HCT116 (cell line): ENCODE data around the gene PISD.

ENCODE experiments used
- JUND ChIP-seq: IDR thresholded peaks from 2 replicates; pipeline ENCODE4 v1.6.1; 2012
- POLR2A ChIP-seq: IDR thresholded peaks from 2 replicates; pipeline ENCODE4 v1.7.0; 2011; ENCODE audit warnings: borderline replicate concordance; ENCODE audit not compliant: insufficient read depth, insufficient read length; ENCODE audit errors: extremely low read depth
- POLR2AphosphoS5 ChIP-seq: IDR thresholded peaks from 2 replicates; pipeline ENCODE4 v1.6.1; 2011; ENCODE audit warnings: mild to moderate bottlenecking, low read depth, low read length, moderate library complexity
- RAD21 ChIP-seq: IDR thresholded peaks from 2 replicates; pipeline ENCODE4 v1.6.1; 2012; ENCODE audit warnings: low read depth, mild to moderate bottlenecking
- SIN3A ChIP-seq: IDR thresholded peaks from 2 replicates; pipeline ENCODE4 v1.6.1; 2012; ENCODE audit warnings: low read depth
- ZFX ChIP-seq: fragments of 450-650 bp; IDR thresholded peaks from 2 replicates; pipeline ENCODE4 v1.6.1; 2017
- ZNF274 ChIP-seq: fragments of 200-500 bp; sonication (Bioruptor generic); IDR thresholded peaks from 2 replicates; pipeline ENCODE4 v1.6.1; 2014; ENCODE audit warnings: mild to moderate bottlenecking, low read depth, low read length, inconsistent platforms
- TF ChIP-seq, protein P1 (sequence below), 3 experiments: fragments of 200-600 bp in 1 of 3; sonication (generic) in 1 of 3; IDR thresholded peaks in 2 of 3; conservative IDR thresholded peaks in 1 of 3; 2 replicates each; pipeline ENCODE4 v1.5.1; 2012 to 2017; ENCODE audit warnings: low read depth in 2 of 3, low read length in 2 of 3, antibody characterized with exemption in 1 of 3, borderline replicate concordance in 1 of 3, control low read depth in 1 of 3, mild to moderate bottlenecking in 1 of 3, mixed read lengths in 1 of 3, mixed run types in 1 of 3, moderate library complexity in 1 of 3; ENCODE audit not compliant: insufficient read depth in 1 of 3
- TF ChIP-seq, protein P2 (sequence below): IDR thresholded peaks from 2 replicates; pipeline ENCODE4 v1.6.1; 2011; ENCODE audit warnings: mild to moderate bottlenecking, low read length, moderate library complexity; ENCODE audit not compliant: insufficient replicate concordance; ENCODE audit errors: extremely low read depth

DNA sequence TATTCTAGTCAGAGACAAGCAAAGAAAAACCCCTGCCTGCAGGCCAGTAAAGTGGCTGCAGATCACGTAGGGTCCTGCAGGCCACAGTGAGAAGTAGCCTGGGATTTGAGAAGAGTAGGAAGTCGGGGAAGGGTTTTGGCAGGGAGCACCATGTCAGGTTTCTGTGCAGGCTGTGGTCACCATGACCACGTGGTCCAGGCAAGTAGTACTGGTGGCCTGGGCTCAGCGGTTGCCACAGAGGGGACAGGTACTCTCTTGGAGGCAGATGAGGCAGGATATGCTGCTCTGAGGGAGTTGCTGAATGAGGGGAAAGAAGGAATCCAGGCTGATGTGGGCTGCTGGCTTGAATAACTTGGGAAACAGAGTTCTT lies 46.5 kb downstream of the PISD start:
- TF ChIP-seq POLR2A = no peak
- TF ChIP-seq, protein P1, sequence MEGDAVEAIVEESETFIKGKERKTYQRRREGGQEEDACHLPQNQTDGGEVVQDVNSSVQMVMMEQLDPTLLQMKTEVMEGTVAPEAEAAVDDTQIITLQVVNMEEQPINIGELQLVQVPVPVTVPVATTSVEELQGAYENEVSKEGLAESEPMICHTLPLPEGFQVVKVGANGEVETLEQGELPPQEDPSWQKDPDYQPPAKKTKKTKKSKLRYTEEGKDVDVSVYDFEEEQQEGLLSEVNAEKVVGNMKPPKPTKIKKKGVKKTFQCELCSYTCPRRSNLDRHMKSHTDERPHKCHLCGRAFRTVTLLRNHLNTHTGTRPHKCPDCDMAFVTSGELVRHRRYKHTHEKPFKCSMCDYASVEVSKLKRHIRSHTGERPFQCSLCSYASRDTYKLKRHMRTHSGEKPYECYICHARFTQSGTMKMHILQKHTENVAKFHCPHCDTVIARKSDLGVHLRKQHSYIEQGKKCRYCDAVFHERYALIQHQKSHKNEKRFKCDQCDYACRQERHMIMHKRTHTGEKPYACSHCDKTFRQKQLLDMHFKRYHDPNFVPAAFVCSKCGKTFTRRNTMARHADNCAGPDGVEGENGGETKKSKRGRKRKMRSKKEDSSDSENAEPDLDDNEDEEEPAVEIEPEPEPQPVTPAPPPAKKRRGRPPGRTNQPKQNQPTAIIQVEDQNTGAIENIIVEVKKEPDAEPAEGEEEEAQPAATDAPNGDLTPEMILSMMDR (IDR thresholded peaks at IDR 0.05 in 2 of 3, conservative IDR thresholded peaks at IDR 0.05 in 1 of 3; ENCODE audit: borderline replicate concordance in 1 of 3, insufficient read depth in 1 of 3, low read depth in 2 of 3, low read length in 2 of 3) = no peak
- TF ChIP-seq, protein P2, sequence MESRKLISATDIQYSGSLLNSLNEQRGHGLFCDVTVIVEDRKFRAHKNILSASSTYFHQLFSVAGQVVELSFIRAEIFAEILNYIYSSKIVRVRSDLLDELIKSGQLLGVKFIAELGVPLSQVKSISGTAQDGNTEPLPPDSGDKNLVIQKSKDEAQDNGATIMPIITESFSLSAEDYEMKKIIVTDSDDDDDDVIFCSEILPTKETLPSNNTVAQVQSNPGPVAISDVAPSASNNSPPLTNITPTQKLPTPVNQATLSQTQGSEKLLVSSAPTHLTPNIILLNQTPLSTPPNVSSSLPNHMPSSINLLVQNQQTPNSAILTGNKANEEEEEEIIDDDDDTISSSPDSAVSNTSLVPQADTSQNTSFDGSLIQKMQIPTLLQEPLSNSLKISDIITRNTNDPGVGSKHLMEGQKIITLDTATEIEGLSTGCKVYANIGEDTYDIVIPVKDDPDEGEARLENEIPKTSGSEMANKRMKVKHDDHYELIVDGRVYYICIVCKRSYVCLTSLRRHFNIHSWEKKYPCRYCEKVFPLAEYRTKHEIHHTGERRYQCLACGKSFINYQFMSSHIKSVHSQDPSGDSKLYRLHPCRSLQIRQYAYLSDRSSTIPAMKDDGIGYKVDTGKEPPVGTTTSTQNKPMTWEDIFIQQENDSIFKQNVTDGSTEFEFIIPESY = no peak
- TF ChIP-seq ZNF274 = no peak
- no peak for TF ChIP-seq SIN3A
- TF ChIP-seq POLR2AphosphoS5 = no peak
- no peak for TF ChIP-seq ZFX
- no peak for TF ChIP-seq RAD21
- TF ChIP-seq JUND = no peak
